K562 (cell line): ENCODE measurements around the gene PPP3CA. TPM values are rescaled to one million over a fixed set of nuclear protein-coding genes. Genes with fewer than 3 reads are reported as not detected.
A peak's percentile ranks its signal among the peaks of the same experiment; 100 is the strongest.

Source experiments
- ATAC-seq: fragments of 200-7000 bp; cut with Tn5 transposase; 3 replicates; pipeline ENCODE4 v1.9.1; 2020; ENCODE audit warnings: moderate library complexity
- BruUV-seq: library from RNA; stranded (reverse); fragments of 400-500 nt; replicated peaks from 2 replicates; lab custom pipeline; 2021; lab: Mats Ljungman, UMichigan
- CTCF ChIA-PET: fragments of 300-600 bp; formaldehyde crosslinking; extraction: SDS; loops from one replicate; lab custom pipeline; 2021; ENCODE audit warnings: low intra/inter-chr PET ratio; lab: Yijun Ruan, JAX
- POLR2A ChIA-PET: fragments of 300-600, 350-650 bp; sonication (Branson Sonifier 250); formaldehyde crosslinking; extraction: SDS; loops from one replicate; lab custom pipeline; 2021; ENCODE audit warnings: antibody characterized with exemption, inconsistent platforms; lab: Yijun Ruan, JAX
- DNase-seq, 4 experiments: peaks; one replicate each; pipeline versions ENCODE4 v3.0.0 to v3.0.0-alpha.2; 2011 to 2018; ENCODE audit warnings: low spot score in 3 of 4, mixed read lengths in 3 of 4; ENCODE audit errors: extremely low read depth in 1 of 4
- FAIRE-seq: peaks from 2 replicates; lab custom pipeline; 2011; peaks lifted over from hg19 to GRCh38; lab: Jason Lieb, UNC
- H2AFZ ChIP-seq: 2 replicates; pipeline ENCODE4 v1.6.0; 2011; ENCODE audit warnings: low read depth, low read length, control low read depth, inconsistent platforms
- H3K27ac ChIP-seq: fragments of 200-600 bp; 3 replicates; pipeline ENCODE4 v1.8.0; 2011; ENCODE audit warnings: low read depth, mild to moderate bottlenecking, control low read depth, inconsistent platforms, low read length, moderate library complexity, mixed read lengths; ENCODE audit errors: extremely low read depth
- H3K27me3 ChIP-seq, 2 experiments: fragments of 300-600 bp in 1 of 2; 2 replicates in 1 of 2; 3 replicates in 1 of 2; pipeline versions ENCODE4 v1.6.0 to v1.8.0; 2011; ENCODE audit warnings: inconsistent platforms in 2 of 2, low read length in 2 of 2, mild to moderate bottlenecking in 1 of 2, mixed read lengths in 1 of 2, moderate library complexity in 1 of 2; ENCODE audit not compliant: control insufficient read depth in 2 of 2, insufficient read depth in 2 of 2
- H3K36me3 ChIP-seq: fragments of 300-600 bp; 3 replicates; pipeline ENCODE4 v1.8.0; 2011; ENCODE audit warnings: mild to moderate bottlenecking, low read length, inconsistent platforms; ENCODE audit not compliant: control insufficient read depth, insufficient read depth
- H3K4me1 ChIP-seq, 2 experiments: fragments of 200-600 bp in 1 of 2; replicated peaks in 1 of 2; 2 replicates in 1 of 2; 3 replicates in 1 of 2; pipeline versions ENCODE4 v1.5.1 to v1.8.0; 2011; ENCODE audit warnings: inconsistent platforms in 2 of 2, low read length in 2 of 2, mild to moderate bottlenecking in 1 of 2, mixed read lengths in 1 of 2, moderate library complexity in 1 of 2; ENCODE audit not compliant: control insufficient read depth in 2 of 2, insufficient read depth in 2 of 2
- H3K4me2 ChIP-seq: 2 replicates; pipeline ENCODE4 v1.6.1; 2011; ENCODE audit warnings: low read length, control low read depth, inconsistent platforms, mixed read lengths; ENCODE audit not compliant: insufficient read depth
- H3K4me3 ChIP-seq: fragments of 200-600 bp; sonication (generic), shearing (Covaris generic); 2 replicates; pipeline ENCODE4 v1.5.1; 2016; ENCODE audit warnings: control low read depth, inconsistent platforms
- H3K79me2 ChIP-seq: fragments of 200-600 bp; 3 replicates; pipeline ENCODE4 v1.8.0; 2011; ENCODE audit warnings: low read length, inconsistent platforms; ENCODE audit not compliant: control insufficient read depth, insufficient read depth
- H3K9ac ChIP-seq, 2 experiments: 2 replicates each; pipeline versions ENCODE4 v1.6.0 to v1.6.1; 2011; ENCODE audit warnings: low read depth in 2 of 2, low read length in 2 of 2, control low read depth in 1 of 2, inconsistent platforms in 1 of 2, mild to moderate bottlenecking in 1 of 2, mixed read lengths in 1 of 2; ENCODE audit not compliant: insufficient read depth in 1 of 2
- H3K9me1 ChIP-seq: one replicate; pipeline ENCODE4 v1.6.0; 2011; ENCODE audit warnings: inconsistent platforms, mild to moderate bottlenecking, low read length, moderate library complexity; ENCODE audit not compliant: control insufficient read depth, insufficient read depth
- H3K9me3 ChIP-seq: replicated peaks from 2 replicates; pipeline ENCODE4 v1.5.1; 2011; ENCODE audit warnings: low read depth, low read length, inconsistent platforms; ENCODE audit not compliant: control insufficient read depth, insufficient read depth
- H4K20me1 ChIP-seq: replicated peaks from 2 replicates; pipeline ENCODE4 v1.6.1; 2011; ENCODE audit warnings: low read length, inconsistent platforms, mixed read lengths; ENCODE audit not compliant: control insufficient read depth, insufficient read depth
- CBX1 ChIP-seq: sonication (generic); IDR thresholded peaks from 2 replicates; pipeline ENCODE4 v1.6.1; 2016; ENCODE audit warnings: antibody characterized with exemption, low read depth, mild to moderate bottlenecking
- CEBPG ChIP-seq, 3 experiments: fragments of 200-800 bp in 1 of 3; sonication (Bioruptor generic) in 1 of 3; sonication (generic) in 1 of 3; formaldehyde crosslinking in 1 of 3; IDR thresholded peaks in 2 of 3; conservative IDR thresholded peaks in 1 of 3; 2 replicates each; pipeline versions ENCODE4 v1.6.1 to v1.8.0; 2016 to 2022; ENCODE audit warnings: missing compliant biosample characterization in 2 of 3, missing genetic modification characterization in 2 of 3, mild to moderate bottlenecking in 1 of 3, missing genetic modification reagents in 1 of 3
- ZNF431 ChIP-seq: sonication (generic); formaldehyde crosslinking; IDR thresholded peaks from 2 replicates; pipeline ENCODE4 v1.8.0; 2022; ENCODE audit warnings: mild to moderate bottlenecking, missing genetic modification reagents
- WGBS: fragments of 100-300 bp; shearing (Covaris generic); methylation state at CpG from one replicate; pipeline ENCODE4 v1.1.6; 2016; ENCODE audit warnings: low coverage, mixed read lengths; ENCODE audit not compliant: insufficient coverage; ENCODE audit errors: missing lambda C conversion rate; 5-methylcytosine and 5-hydroxymethylcytosine counted together
- in situ Hi-C: fragments of 300-500 bp; cut with MboI; formaldehyde crosslinking; loops from 4 replicates; pipeline ENCODE4 v1.15.0; 2018; ENCODE audit warnings: inconsistent platforms, mixed read lengths
- intact Hi-C: fragments of 100-400 bp; cut with micrococcal nuclease; formaldehyde crosslinking; loops from 2 replicates; pipeline ENCODE4 v1.14.2; 2022
- polyA plus RNA-seq, 8 experiments: library from polyadenylated mRNA; depleted of rRNA in 4 of 8; stranded (reverse) in 5 of 8; unstranded in 3 of 8; fragments of >200 nt; fragmentation: Nextera tagmentation in 2 of 8; fragmentation: Illumina TruSeq in 1 of 8; extraction: Ambion mirVana in 2 of 8; extraction: Trizol in 1 of 8; gene quantifications; 2 replicates each; pipeline versions ENCODE4 v1.2.1 to v1.2.3, GENCODE V29; 2011 to 2014; ENCODE audit warnings: inconsistent platforms in 1 of 8, missing spikeins in 1 of 8
- total RNA-seq, 7 experiments: library from RNA; depleted of rRNA in 6 of 7; stranded (reverse); fragments of >200 nt in 6 of 7; fragmentation: Illumina TruSeq in 2 of 7; extraction: Trizol in 2 of 7; gene quantifications; 2 replicates each; pipeline versions ENCODE4 v1.2.1 to v1.2.3, GENCODE V29; 2011 to 2021; ENCODE audit warnings: low replicate concordance in 1 of 7
- TF ChIP-seq, protein P1 (sequence below): fragments of 450-650 bp; formaldehyde crosslinking; IDR thresholded peaks from 2 replicates; pipeline ENCODE4 v1.4.0; 2022; ENCODE audit warnings: mild to moderate bottlenecking, moderate library complexity

PPP3CA gene
- total and polyA plus RNA-seq, 9 of the 15 experiments (the other 6 are each of a cell fraction or from before 2014, with no cell fraction given), result 0.94 to 3.2 (median 1.6) TPM

DNA sequence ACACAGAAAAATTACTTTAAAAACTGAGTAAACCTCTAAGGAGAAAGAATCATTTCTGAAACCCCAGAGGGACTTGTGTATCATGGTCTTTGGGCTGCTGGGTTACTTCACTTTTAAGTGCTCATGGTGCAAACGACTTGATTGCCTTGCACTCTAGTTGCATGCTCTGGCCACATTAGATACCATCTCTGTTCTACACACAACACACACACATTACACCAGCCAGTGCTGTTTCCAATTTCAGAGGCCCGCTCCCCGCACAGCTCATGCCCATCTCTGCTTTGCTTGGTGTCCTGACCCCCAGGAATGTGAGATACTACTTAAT is 2.1 kb downstream of the PPP3CA start:
- 13% methylated on average over 3 of the region's 3 CpGs for WGBS
- in situ Hi-C loops (no loop called here), intact Hi-C loops (loop anchor here (10.0 kb wide), 1 partner anchor 1270 kb away; no protein-coding TSS in a partner anchor)
- no peak for ATAC-seq
- no peaks in the 10 kb centered on the region for H3K36me3 ChIP-seq
- no peaks in the 10 kb centered on the region for H3K79me2 ChIP-seq
- POLR2A ChIA-PET, result interaction anchor here (0.6 kb wide), 1 partner anchor 14 kb away, joined by 4 read pairs; no protein-coding TSS in a partner anchor
- H3K4me2 ChIP-seq, result peak overlapping the region; percentile 38; the same call in 1 of the 2 replicates
- no peak for FAIRE-seq
- TF ChIP-seq CBX1, result no peak
- TF ChIP-seq CEBPG (CRISPR knock-in tag; IDR thresholded peaks at IDR 0.05), result peak; percentile 79
- TF ChIP-seq CEBPG (tag; conservative IDR thresholded peaks at IDR 0.05 in 1 of 2, IDR thresholded peaks at IDR 0.05 in 1 of 2), result no peak
- TF ChIP-seq, protein P1, sequence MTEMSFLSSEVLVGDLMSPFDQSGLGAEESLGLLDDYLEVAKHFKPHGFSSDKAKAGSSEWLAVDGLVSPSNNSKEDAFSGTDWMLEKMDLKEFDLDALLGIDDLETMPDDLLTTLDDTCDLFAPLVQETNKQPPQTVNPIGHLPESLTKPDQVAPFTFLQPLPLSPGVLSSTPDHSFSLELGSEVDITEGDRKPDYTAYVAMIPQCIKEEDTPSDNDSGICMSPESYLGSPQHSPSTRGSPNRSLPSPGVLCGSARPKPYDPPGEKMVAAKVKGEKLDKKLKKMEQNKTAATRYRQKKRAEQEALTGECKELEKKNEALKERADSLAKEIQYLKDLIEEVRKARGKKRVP (CRISPR knock-in tag), result 0 out of 2 replicates have a peak, but pooled peaks have one; percentile 20
- peak; percentile 66; the same call in 1 of the 2 replicates for TF ChIP-seq ZNF431
- no peaks in the 10 kb centered on the region for H3K9me1 ChIP-seq
- CTCF ChIA-PET, result no interaction called here
- no peak overlapping the region for H3K9ac ChIP-seq
- H2AFZ ChIP-seq, result no peak overlapping the region
- peaks cover 5 to 21% of the 10 kb centered on the region in 2 experiments; a peak in 4 of 5 replicates for H3K4me1 ChIP-seq
- H3K27me3 ChIP-seq, result peaks cover 0 to 7% of the 10 kb centered on the region in 2 experiments; a peak in 3 of 5 replicates
- no TSS peak for BruUV-seq
- DNase-seq, result peak in 1 of 4 experiments; percentile 13
- 0 out of 2 replicates have a peak, but pooled peaks cover 5% of the 10 kb centered on the region for H4K20me1 ChIP-seq
- no peak overlapping the region for H3K4me3 ChIP-seq
- no peaks in the 10 kb centered on the region for H3K9me3 ChIP-seq
- no peak overlapping the region for H3K27ac ChIP-seq
